Fibroblast of lung (primary cell): ENCODE measurements around the gene CFI. TPM values are rescaled to one million over a fixed set of nuclear protein-coding genes. Genes with fewer than 3 reads are reported as not detected.
A peak's percentile ranks its signal among the peaks of the same experiment; 100 is the strongest.

Source experiments
- DNase-seq, 2 donors: peaks; one replicate each; pipeline versions ENCODE4 v3.0.0 to v3.0.0-alpha.2; 2010; ENCODE audit warnings: low read depth in 2 of 2
- H2AFZ ChIP-seq: 2 replicates; pipeline ENCODE4 v1.5.1; 2012; ENCODE audit warnings: low read length, control low read depth, inconsistent platforms
- H3K27ac ChIP-seq: 2 replicates; pipeline ENCODE4 v1.5.1; 2011; ENCODE audit warnings: low read length, control low read depth; ENCODE audit not compliant: insufficient read depth
- H3K27me3 ChIP-seq: 2 replicates; pipeline ENCODE4 v1.5.1; 2011; ENCODE audit warnings: mild to moderate bottlenecking, low read length; ENCODE audit not compliant: control insufficient read depth, insufficient read depth
- H3K36me3 ChIP-seq: 2 replicates; pipeline ENCODE4 v1.5.1; 2011; ENCODE audit warnings: low read length; ENCODE audit not compliant: control insufficient read depth, insufficient read depth
- H3K4me1 ChIP-seq: 2 replicates; pipeline ENCODE4 v1.5.1; 2011; ENCODE audit warnings: low read length; ENCODE audit not compliant: control insufficient read depth, insufficient read depth; ENCODE audit errors: extremely low read depth
- H3K4me2 ChIP-seq: 2 replicates; pipeline ENCODE4 v1.5.1; 2011; ENCODE audit warnings: low read length, control low read depth; ENCODE audit not compliant: insufficient read depth; ENCODE audit errors: extremely low read depth
- H3K4me3 ChIP-seq, 4 experiments: fragments of 200-600 bp in 1 of 4; sonication (generic) in 1 of 4; replicated peaks in 1 of 4; 2 replicates each; pipeline ENCODE4 v1.5.1; 2011 to 2016; ENCODE audit warnings: low read length in 4 of 4, low read depth in 3 of 4, mild to moderate bottlenecking in 3 of 4, control low read depth in 2 of 4, inconsistent platforms in 1 of 4, mixed read lengths in 1 of 4; ENCODE audit not compliant: insufficient read depth in 1 of 4; ENCODE audit errors: control extremely low read depth in 1 of 4
- H3K79me2 ChIP-seq: 2 replicates; pipeline ENCODE4 v1.5.1; 2012; ENCODE audit warnings: mild to moderate bottlenecking, low read length, inconsistent platforms; ENCODE audit not compliant: control insufficient read depth, insufficient read depth
- H3K9ac ChIP-seq: 2 replicates; pipeline ENCODE4 v1.5.1; 2011; ENCODE audit warnings: mild to moderate bottlenecking, low read length, control low read depth; ENCODE audit not compliant: insufficient read depth
- H3K9me3 ChIP-seq: 2 replicates; pipeline ENCODE4 v1.5.1; 2012; ENCODE audit warnings: low read depth, low read length; ENCODE audit not compliant: control insufficient read depth, insufficient read depth
- H4K20me1 ChIP-seq: 2 replicates; pipeline ENCODE4 v1.5.1; 2011; ENCODE audit warnings: low read length; ENCODE audit not compliant: control insufficient read depth, insufficient read depth; ENCODE audit errors: extremely low read depth
- CTCF ChIP-seq, 2 donors: IDR thresholded peaks in 1 of 2; conservative IDR thresholded peaks in 1 of 2; 1 replicate in 1 of 2; 2 replicates in 1 of 2; pipeline ENCODE4 v1.5.1; 2011 to 2012; ENCODE audit warnings: low read length in 2 of 2, control low read depth in 1 of 2, inconsistent platforms in 1 of 2, low read depth in 1 of 2, mild to moderate bottlenecking in 1 of 2
- EZH2 ChIP-seq: IDR thresholded peaks from 2 replicates; pipeline ENCODE4 v1.5.1; 2012; ENCODE audit warnings: low read length, control low read depth, mild to moderate bottlenecking; ENCODE audit errors: missing control alignments
- polyA plus RNA-seq, 2 donors: library from polyadenylated mRNA; depleted of rRNA in 1 of 2; stranded (reverse) in 1 of 2; unstranded in 1 of 2; fragments of >200 nt; gene quantifications; 2 replicates each; pipeline ENCODE4 v1.2.1, GENCODE V29; 2011 to 2012; ENCODE audit warnings: missing spikeins in 1 of 2
- total RNA-seq: library from RNA; depleted of rRNA; stranded (reverse); fragments of >200 nt; gene quantifications from 2 replicates; pipeline ENCODE4 v1.2.1, GENCODE V29; 2014

CFI gene
- total and polyA plus RNA-seq, 2 donors (not counting 1 experiment from before 2014, with no cell fraction given), result 10.2 to 18.2 TPM

GRCh38 chr4:109701566-109702410 is 100.0 kb downstream of the CFI start:
- H2AFZ ChIP-seq, result peak overlapping the region; percentile 64
- H3K9me3 ChIP-seq, result no peaks in the 10 kb centered on the region
- H3K4me2 ChIP-seq, result peak overlapping the region; percentile 49
- TF ChIP-seq EZH2, result no peak
- TF ChIP-seq CTCF (conservative IDR thresholded peaks at IDR 0.05 in 1 of 2, IDR thresholded peaks at IDR 0.05 in 1 of 2; ENCODE audit: low read depth in 1 of 2, low read length in 2 of 2), result no peak
- H3K27me3 ChIP-seq, result no peaks in the 10 kb centered on the region
- peaks cover 2% of the 10 kb centered on the region for H3K4me1 ChIP-seq
- H3K9ac ChIP-seq, result peak overlapping the region; percentile 40
- no peaks in the 10 kb centered on the region for H4K20me1 ChIP-seq
- peak overlapping the region; percentile 73 to 84 (median 80) for H3K4me3 ChIP-seq
- H3K27ac ChIP-seq, result peak overlapping the region; percentile 80
- H3K79me2 ChIP-seq, result peaks cover 10% of the 10 kb centered on the region
- peak in 1 of 2 donors; percentile 7 for DNase-seq
- H3K36me3 ChIP-seq, result no peaks in the 10 kb centered on the region

- H3K9me3 ChIP-seq, result no peaks in the 10 kb centered on the region
- H3K4me2 ChIP-seq, result no peak overlapping the region
- H3K36me3 ChIP-seq, result no peaks in the 10 kb centered on the region
- no peak overlapping the region for H3K27ac ChIP-seq
- TF ChIP-seq EZH2 (no peak), CTCF (conservative IDR thresholded peaks at IDR 0.05 in 1 of 2, IDR thresholded peaks at IDR 0.05 in 1 of 2; ENCODE audit: low read depth in 1 of 2, low read length in 2 of 2) (no peak)
- H3K9ac ChIP-seq, result no peak overlapping the region
- H3K4me1 ChIP-seq, result peaks cover 2% of the 10 kb centered on the region
- peak in 1 of 2 donors; percentile 6 for DNase-seq
- no peaks in the 10 kb centered on the region for H3K27me3 ChIP-seq
- no peak overlapping the region for H3K4me3 ChIP-seq
- no peaks in the 10 kb centered on the region for H4K20me1 ChIP-seq
- peaks cover 10% of the 10 kb centered on the region for H3K79me2 ChIP-seq
- no peak overlapping the region for H2AFZ ChIP-seq
These were observed 102.1 kb downstream of the CFI start for GRCh38 chr4:109699553-109700225.

GRCh38 chr4:109698656-109699055 is 103.1 kb downstream of the CFI start:
- no peak overlapping the region for H3K9ac ChIP-seq
- peaks cover 10% of the 10 kb centered on the region for H3K79me2 ChIP-seq
- DNase-seq, result no peak
- H4K20me1 ChIP-seq, result no peaks in the 10 kb centered on the region
- peaks cover 2% of the 10 kb centered on the region for H3K36me3 ChIP-seq
- no peak overlapping the region for H3K4me2 ChIP-seq
- H3K4me1 ChIP-seq, result peaks cover 2% of the 10 kb centered on the region
- H2AFZ ChIP-seq, result no peak overlapping the region
- H3K27me3 ChIP-seq, result no peaks in the 10 kb centered on the region
- no peak overlapping the region for H3K4me3 ChIP-seq
- H3K9me3 ChIP-seq, result no peaks in the 10 kb centered on the region
- H3K27ac ChIP-seq, result no peak overlapping the region
- TF ChIP-seq CTCF (conservative IDR thresholded peaks at IDR 0.05 in 1 of 2, IDR thresholded peaks at IDR 0.05 in 1 of 2; ENCODE audit: low read depth in 1 of 2, low read length in 2 of 2) (no peak), EZH2 (no peak)
